Hepatic stellate cell (primary cell): Measurements from ENCODE around the gene AUTS2.

ENCODE experiments used
- DNase-seq: peaks from one replicate; pipeline ENCODE4 v3.0.0; 2011; ENCODE audit warnings: low spot score

AUTS2 gene

GRCh38 chr7:70602117-70602516, 1003.8 kb downstream of the AUTS2 start:
- DNase-seq = no peak

- no peak for DNase-seq
These were observed 1009.0 kb downstream of the AUTS2 start for GRCh38 chr7:70607281-70607680.

- no peak for DNase-seq
These were observed 1009.5 kb downstream of the AUTS2 start for GRCh38 chr7:70607759-70608158.

- no peak for DNase-seq
These were observed 1010.0 kb downstream of the AUTS2 start for GRCh38 chr7:70608229-70608628.

GRCh38 chr7:70612811-70613210, 1014.5 kb downstream of the AUTS2 start:
- DNase-seq = no peak

- no peak for DNase-seq
These were observed 1016.2 kb downstream of the AUTS2 start for GRCh38 chr7:70614237-70615045.

GRCh38 chr7:70615066-70615606, 1016.9 kb downstream of the AUTS2 start:
- DNase-seq = no peak

- no peak for DNase-seq
These were observed 1017.9 kb downstream of the AUTS2 start for GRCh38 chr7:70616211-70616610.

GRCh38 chr7:70616821-70617220, 1018.5 kb downstream of the AUTS2 start:
- no peak for DNase-seq

- no peak for DNase-seq
These were observed 1019.8 kb downstream of the AUTS2 start for GRCh38 chr7:70618020-70618551.

- DNase-seq = no peak
These were observed 1020.9 kb downstream of the AUTS2 start for GRCh38 chr7:70619130-70619529.

GRCh38 chr7:70619659-70620058, 1021.4 kb downstream of the AUTS2 start:
- DNase-seq = no peak

GRCh38 chr7:70620333-70621055, 1022.2 kb downstream of the AUTS2 start:
- no peak for DNase-seq

- no peak for DNase-seq
These were observed 1023.8 kb downstream of the AUTS2 start for GRCh38 chr7:70621954-70622600.

- DNase-seq = no peak
These were observed 1024.7 kb downstream of the AUTS2 start for GRCh38 chr7:70622936-70623335.

- no peak for DNase-seq
These were observed 1026.3 kb downstream of the AUTS2 start for GRCh38 chr7:70624500-70625103.

- DNase-seq = no peak
These were observed 1029.2 kb downstream of the AUTS2 start for GRCh38 chr7:70627461-70627860.

GRCh38 chr7:70630440-70630817, 1032.2 kb downstream of the AUTS2 start:
- no peak for DNase-seq

GRCh38 chr7:70630818-70631457, 1032.7 kb downstream of the AUTS2 start:
- DNase-seq = no peak

GRCh38 chr7:70631718-70632117, 1033.4 kb downstream of the AUTS2 start:
- no peak for DNase-seq

- DNase-seq = no peak
These were observed 1034.1 kb downstream of the AUTS2 start for GRCh38 chr7:70632400-70632799.

GRCh38 chr7:70634071-70634470, 1035.8 kb downstream of the AUTS2 start:
- DNase-seq = no peak
